ENCODE results near the gene GON4L. TPM values are rescaled to one million over a fixed set of nuclear protein-coding genes. Genes with fewer than 3 reads are reported as not detected.
"Not testable (repeated sequence)": the region's sequence is repeated elsewhere in the genome, so short reads cannot be mapped to it uniquely, and the experiment has no call there.

GON4L gene
- total RNA-seq, 1 experiment from 2014 or later, result 53.4 TPM

DNA sequence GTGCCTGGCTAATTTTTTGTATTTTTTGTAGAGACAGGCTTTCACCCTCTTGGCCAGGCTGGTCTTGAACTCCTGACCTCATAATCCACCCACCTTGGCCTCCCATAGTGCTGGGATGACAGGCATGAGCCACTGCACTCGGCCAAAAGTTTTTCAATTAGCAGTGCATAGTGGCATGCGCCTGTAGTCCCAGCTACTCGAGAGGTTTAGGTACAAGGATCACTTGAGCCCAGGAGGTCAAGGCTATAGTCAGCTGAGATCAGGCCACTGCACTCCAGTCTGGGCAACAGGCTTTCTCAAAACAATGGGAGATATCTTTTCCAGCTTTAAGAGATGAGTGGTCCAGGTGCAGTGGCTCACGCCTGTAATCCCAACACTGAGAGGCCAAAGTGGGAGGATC, 137.3 kb downstream of the GON4L start:
- Histone ChIP-seq H3K9ac (ENCODE audit: extremely low read depth, insufficient read length, low read length) (no peak overlapping the region), H3K79me2 (ENCODE audit: insufficient read depth, low read length) (no peaks in the 10 kb centered on the region), H3K9me3 (ENCODE audit: control insufficient read depth, low read depth, low read length) (no peaks in the 10 kb centered on the region), H2AK5ac (ENCODE audit: insufficient read length, low read length) (no peak overlapping the region), H3K4me2 (ENCODE audit: insufficient read depth, insufficient read length, low read length) (no peak overlapping the region), H2BK20ac (ENCODE audit: low read depth, low read length, poor library complexity, severe bottlenecking) (no peak overlapping the region), H4K5ac (ENCODE audit: insufficient read length, low read depth, low read length) (no peak overlapping the region), H3K79me1 (ENCODE audit: insufficient read depth, low read depth, low read length, poor library complexity, severe bottlenecking) (no peaks in the 10 kb centered on the region), H3T11ph (ENCODE audit: low read length) (no peak overlapping the region), H3K23ac (ENCODE audit: insufficient read length, low read depth, low read length) (no peak overlapping the region), H4K20me1 (ENCODE audit: control insufficient read depth, insufficient read depth, insufficient read length) (no peaks in the 10 kb centered on the region), H3K4me1 (ENCODE audit: insufficient read depth, low read length) (no peaks in the 10 kb centered on the region), H2BK120ac (ENCODE audit: low read depth, low read length, poor library complexity, severe bottlenecking) (no peak overlapping the region), H2AFZ (ENCODE audit: low read length) (no peak overlapping the region), H4K8ac (replicated peaks; ENCODE audit: insufficient read length, low read depth, low read length) (no peak overlapping the region), H2BK15ac (ENCODE audit: low read depth, low read length) (no peak overlapping the region), H3K18ac (ENCODE audit: insufficient read length, low read depth, low read length) (no peak overlapping the region), H3K27ac (ENCODE audit: insufficient read length, low read depth, low read length) (no peak overlapping the region), H3K27me3 (ENCODE audit: insufficient read depth, low read length) (no peaks in the 10 kb centered on the region), H3K23me2 (ENCODE audit: insufficient read length, low read depth, low read length, poor library complexity, severe bottlenecking) (no peaks in the 10 kb centered on the region), H3K56ac (ENCODE audit: insufficient read length, low read depth, low read length) (no peak overlapping the region), H3K14ac (ENCODE audit: insufficient read depth, low read length) (no peak overlapping the region), H3K4ac (ENCODE audit: low read depth, low read length) (no peak overlapping the region), H2BK12ac (ENCODE audit: insufficient read length, low read depth, low read length) (no peak overlapping the region), H4K91ac (ENCODE audit: insufficient read length, low read depth, low read length) (no peak overlapping the region), H2BK5ac (ENCODE audit: insufficient read length, low read length) (no peak overlapping the region)
- TF ChIP-seq, protein P1, sequence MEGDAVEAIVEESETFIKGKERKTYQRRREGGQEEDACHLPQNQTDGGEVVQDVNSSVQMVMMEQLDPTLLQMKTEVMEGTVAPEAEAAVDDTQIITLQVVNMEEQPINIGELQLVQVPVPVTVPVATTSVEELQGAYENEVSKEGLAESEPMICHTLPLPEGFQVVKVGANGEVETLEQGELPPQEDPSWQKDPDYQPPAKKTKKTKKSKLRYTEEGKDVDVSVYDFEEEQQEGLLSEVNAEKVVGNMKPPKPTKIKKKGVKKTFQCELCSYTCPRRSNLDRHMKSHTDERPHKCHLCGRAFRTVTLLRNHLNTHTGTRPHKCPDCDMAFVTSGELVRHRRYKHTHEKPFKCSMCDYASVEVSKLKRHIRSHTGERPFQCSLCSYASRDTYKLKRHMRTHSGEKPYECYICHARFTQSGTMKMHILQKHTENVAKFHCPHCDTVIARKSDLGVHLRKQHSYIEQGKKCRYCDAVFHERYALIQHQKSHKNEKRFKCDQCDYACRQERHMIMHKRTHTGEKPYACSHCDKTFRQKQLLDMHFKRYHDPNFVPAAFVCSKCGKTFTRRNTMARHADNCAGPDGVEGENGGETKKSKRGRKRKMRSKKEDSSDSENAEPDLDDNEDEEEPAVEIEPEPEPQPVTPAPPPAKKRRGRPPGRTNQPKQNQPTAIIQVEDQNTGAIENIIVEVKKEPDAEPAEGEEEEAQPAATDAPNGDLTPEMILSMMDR (conservative IDR thresholded peaks at IDR 0.05), result no peak
- no peak for DNase-seq
- peaks cover 10 to 54% (median 36%) of the 10 kb centered on the region in 3 experiments; a peak in 5 of 7 replicates for H3K36me3 Mint-ChIP-seq (ENCODE audit: insufficient read depth in 1 of 3, low read depth in 3 of 3)
- H3K27ac Mint-ChIP-seq, result no peak overlapping the region
- no peaks in the 10 kb centered on the region for H3K9me3 Mint-ChIP-seq
- H3K4me3 Mint-ChIP-seq, result no peak overlapping the region
- no CpG with 5 or more reads among the region's 4 CpGs for WGBS (ENCODE audit: extremely low coverage, insufficient read length, low lambda C conversion rate)
- H3K4me1 Mint-ChIP-seq, result no peaks in the 10 kb centered on the region
- H3K27me3 Mint-ChIP-seq (ENCODE audit: low read depth), result no peaks in the 10 kb centered on the region

DNA sequence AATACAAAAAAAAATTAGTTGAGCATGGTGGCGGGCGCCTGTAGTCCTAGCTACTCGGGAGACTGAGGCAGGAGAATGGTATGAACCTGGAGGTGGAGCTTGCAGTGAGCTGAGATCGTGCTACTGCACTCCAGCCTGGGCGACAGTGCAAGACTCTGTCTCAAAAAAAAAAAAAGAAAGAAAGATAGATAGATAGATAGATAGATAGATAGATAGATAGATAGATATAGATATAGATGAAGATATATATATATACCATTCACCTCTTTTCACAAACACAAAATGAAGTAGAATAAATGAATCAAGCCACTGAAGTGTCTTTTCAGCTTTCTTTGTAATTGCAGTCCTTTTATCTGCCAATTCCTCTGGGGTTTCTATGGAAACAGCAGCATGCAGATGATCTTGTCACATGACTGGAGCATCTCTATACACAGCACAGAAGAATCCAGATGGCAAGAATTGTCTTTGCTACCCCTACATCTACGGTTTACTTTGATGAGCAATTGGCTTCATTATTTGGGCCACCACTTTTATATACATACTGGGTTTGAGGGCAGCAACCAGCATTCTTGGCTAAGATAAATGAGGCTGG, 138.4 kb downstream of the GON4L start:
- not testable (repeated sequence) for H3K27me3 Mint-ChIP-seq (ENCODE audit: low read depth)
- no CpG with 5 or more reads among the region's 6 CpGs for WGBS (ENCODE audit: extremely low coverage, insufficient read length, low lambda C conversion rate)

More for the DNA sequence above, 138.4 kb downstream of the GON4L start:
- not testable (repeated sequence) for H3K27me3 ChIP-seq (ENCODE audit: insufficient read depth, low read length); H2BK5ac ChIP-seq (ENCODE audit: insufficient read length, low read length); H4K91ac ChIP-seq (ENCODE audit: insufficient read length, low read depth, low read length); H2BK20ac ChIP-seq (ENCODE audit: low read depth, low read length, poor library complexity, severe bottlenecking); H2AFZ ChIP-seq (ENCODE audit: low read length); H4K5ac ChIP-seq (ENCODE audit: insufficient read length, low read depth, low read length); H2BK120ac ChIP-seq (ENCODE audit: low read depth, low read length, poor library complexity, severe bottlenecking); H3K79me1 ChIP-seq (ENCODE audit: insufficient read depth, low read depth, low read length, poor library complexity, severe bottlenecking); H2AK5ac ChIP-seq (ENCODE audit: insufficient read length, low read length); DNase-seq; H3K14ac ChIP-seq (ENCODE audit: insufficient read depth, low read length); H3K9me3 ChIP-seq (ENCODE audit: control insufficient read depth, low read depth, low read length); H3K79me2 ChIP-seq (ENCODE audit: insufficient read depth, low read length); H3K27ac Mint-ChIP-seq; H3K4ac ChIP-seq (ENCODE audit: low read depth, low read length); H4K20me1 ChIP-seq (ENCODE audit: control insufficient read depth, insufficient read depth, insufficient read length); H3K4me2 ChIP-seq (ENCODE audit: insufficient read depth, insufficient read length, low read length); H3K18ac ChIP-seq (ENCODE audit: insufficient read length, low read depth, low read length); H3K27ac ChIP-seq (ENCODE audit: insufficient read length, low read depth, low read length); H3K9ac ChIP-seq (ENCODE audit: extremely low read depth, insufficient read length, low read length); H3K9me3 Mint-ChIP-seq; H3T11ph ChIP-seq (ENCODE audit: low read length); H3K23me2 ChIP-seq (ENCODE audit: insufficient read length, low read depth, low read length, poor library complexity, severe bottlenecking); H3K4me3 Mint-ChIP-seq; H3K4me1 Mint-ChIP-seq; H3K56ac ChIP-seq (ENCODE audit: insufficient read length, low read depth, low read length); H2BK15ac ChIP-seq (ENCODE audit: low read depth, low read length); H3K23ac ChIP-seq (ENCODE audit: insufficient read length, low read depth, low read length); H2BK12ac ChIP-seq (ENCODE audit: insufficient read length, low read depth, low read length); H4K8ac ChIP-seq (replicated peaks; ENCODE audit: insufficient read length, low read depth, low read length); H3K4me1 ChIP-seq (ENCODE audit: insufficient read depth, low read length)
- H3K36me3 Mint-ChIP-seq (ENCODE audit: insufficient read depth in 1 of 3, low read depth in 3 of 3), result peaks cover 12 to 62% (median 40%) of the 10 kb centered on the region in 3 experiments; a peak in 5 of 7 replicates
